MM.1S (cell line): Measurements from ENCODE around the gene MGST2.

Experiments
- DNase-seq: peaks from one replicate; pipeline ENCODE4 v3.0.0-alpha.2; 2015
- H2AFZ ChIP-seq: fragments of 300-600 bp; sonication (generic); 2 replicates; pipeline ENCODE4 v1.6.0; 2016; ENCODE audit warnings: antibody characterized with exemption, low read length
- H3F3A ChIP-seq: fragments of 300-600 bp; sonication (generic); 2 replicates; pipeline ENCODE4 v1.6.1; 2016; ENCODE audit warnings: mild to moderate bottlenecking, antibody characterized with exemption, low read length, moderate library complexity, mixed read lengths; ENCODE audit not compliant: insufficient read depth
- H3K27ac ChIP-seq: fragments of 300-600 bp; sonication (generic); 2 replicates; pipeline ENCODE4 v1.5.1; 2016; ENCODE audit warnings: mild to moderate bottlenecking, low read length
- H3K27me3 ChIP-seq: fragments of 300-600 bp; sonication (generic); replicated peaks from 2 replicates; pipeline ENCODE4 v1.6.0; 2016; ENCODE audit warnings: low read length; ENCODE audit not compliant: insufficient read depth
- H3K36me3 ChIP-seq: fragments of 300-600 bp; sonication (generic); replicated peaks from 2 replicates; pipeline ENCODE4 v1.6.1; 2016; ENCODE audit warnings: mild to moderate bottlenecking, low read length, mixed read lengths; ENCODE audit not compliant: insufficient read depth
- H3K4me1 ChIP-seq: fragments of 300-600 bp; sonication (generic); 2 replicates; pipeline ENCODE4 v1.6.1; 2016; ENCODE audit warnings: low read length, mixed read lengths
- H3K4me2 ChIP-seq: fragments of 300-600 bp; sonication (generic); 2 replicates; pipeline ENCODE4 v1.6.0; 2016; ENCODE audit warnings: low read depth, low read length
- H3K4me3 ChIP-seq: fragments of 300-600 bp; sonication (generic); 2 replicates; pipeline ENCODE4 v1.5.1; 2016; ENCODE audit warnings: low read length, mixed read lengths
- H3K79me2 ChIP-seq: fragments of 300-600 bp; sonication (generic); 2 replicates; pipeline ENCODE4 v1.6.1; 2016; ENCODE audit warnings: mixed run types, low read length, mixed read lengths
- H3K9ac ChIP-seq: fragments of 300-600 bp; sonication (generic); 2 replicates; pipeline ENCODE4 v1.6.1; 2016; ENCODE audit warnings: low read length, mixed read lengths
- H3K9me2 ChIP-seq: fragments of 300-600 bp; sonication (generic); replicated peaks from 2 replicates; pipeline ENCODE4 v1.6.1; 2016; ENCODE audit warnings: mild to moderate bottlenecking, low read length, mixed read lengths; ENCODE audit not compliant: insufficient read depth
- H3K9me3 ChIP-seq: fragments of 300-600 bp; sonication (generic); replicated peaks from 2 replicates; pipeline ENCODE4 v1.6.1; 2016; ENCODE audit warnings: mild to moderate bottlenecking, low read length, mixed read lengths; ENCODE audit not compliant: insufficient read depth
- H4K20me1 ChIP-seq: fragments of 300-600 bp; sonication (generic); 2 replicates; pipeline ENCODE4 v1.6.1; 2016; ENCODE audit warnings: mild to moderate bottlenecking, low read length, moderate library complexity, mixed read lengths; ENCODE audit not compliant: insufficient read depth
- EZH2 ChIP-seq: fragments of 300-600 bp; sonication (generic); optimal IDR thresholded peaks from 2 replicates; pipeline ENCODE3; 2017; ENCODE audit warnings: low read depth, mild to moderate bottlenecking, antibody characterized with exemption, low read length, mixed read lengths
- EZH2phosphoT487 ChIP-seq: fragments of 300-600 bp; sonication (generic); IDR thresholded peaks from 2 replicates; pipeline ENCODE4 v1.6.1; 2018; ENCODE audit warnings: antibody characterized with exemption, low read length
- TF ChIP-seq, protein P1 (sequence below): fragments of 300-600 bp; sonication (generic); IDR thresholded peaks from 2 replicates; pipeline ENCODE4 v1.5.1; 2016; ENCODE audit warnings: antibody characterized with exemption, low read length, mixed read lengths

Gene MGST2

GRCh38 chr4:139718833-139719232 is 53.2 kb downstream of the MGST2 start:
- DNase-seq, result no peak
- no peaks in the 10 kb centered on the region for H3K36me3 ChIP-seq

GRCh38 chr4:139719381-139720101 is 53.9 kb downstream of the MGST2 start:
- H4K20me1 ChIP-seq, result no peaks in the 10 kb centered on the region
- no peaks in the 10 kb centered on the region for H3K9me2 ChIP-seq
- no peaks in the 10 kb centered on the region for H3K36me3 ChIP-seq
- no peaks in the 10 kb centered on the region for H3F3A ChIP-seq
- no peaks in the 10 kb centered on the region for H3K4me1 ChIP-seq
- H3K79me2 ChIP-seq, result no peaks in the 10 kb centered on the region
- H3K27ac ChIP-seq, result no peak overlapping the region
- H3K4me3 ChIP-seq, result no peak overlapping the region
- TF ChIP-seq, protein P1, sequence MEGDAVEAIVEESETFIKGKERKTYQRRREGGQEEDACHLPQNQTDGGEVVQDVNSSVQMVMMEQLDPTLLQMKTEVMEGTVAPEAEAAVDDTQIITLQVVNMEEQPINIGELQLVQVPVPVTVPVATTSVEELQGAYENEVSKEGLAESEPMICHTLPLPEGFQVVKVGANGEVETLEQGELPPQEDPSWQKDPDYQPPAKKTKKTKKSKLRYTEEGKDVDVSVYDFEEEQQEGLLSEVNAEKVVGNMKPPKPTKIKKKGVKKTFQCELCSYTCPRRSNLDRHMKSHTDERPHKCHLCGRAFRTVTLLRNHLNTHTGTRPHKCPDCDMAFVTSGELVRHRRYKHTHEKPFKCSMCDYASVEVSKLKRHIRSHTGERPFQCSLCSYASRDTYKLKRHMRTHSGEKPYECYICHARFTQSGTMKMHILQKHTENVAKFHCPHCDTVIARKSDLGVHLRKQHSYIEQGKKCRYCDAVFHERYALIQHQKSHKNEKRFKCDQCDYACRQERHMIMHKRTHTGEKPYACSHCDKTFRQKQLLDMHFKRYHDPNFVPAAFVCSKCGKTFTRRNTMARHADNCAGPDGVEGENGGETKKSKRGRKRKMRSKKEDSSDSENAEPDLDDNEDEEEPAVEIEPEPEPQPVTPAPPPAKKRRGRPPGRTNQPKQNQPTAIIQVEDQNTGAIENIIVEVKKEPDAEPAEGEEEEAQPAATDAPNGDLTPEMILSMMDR, result no peak
- TF ChIP-seq EZH2phosphoT487, result no peak
- no peak for TF ChIP-seq EZH2
- H2AFZ ChIP-seq, result no peak overlapping the region
- H3K9me3 ChIP-seq, result no peaks in the 10 kb centered on the region
- DNase-seq, result no peak
- H3K4me2 ChIP-seq, result no peak overlapping the region
- H3K9ac ChIP-seq, result no peak overlapping the region
- H3K27me3 ChIP-seq, result no peaks in the 10 kb centered on the region

More at GRCh38 chr4:139718833-139719232, 53.2 kb downstream of the MGST2 start:
- H3K4me2 ChIP-seq, result no peak overlapping the region
- TF ChIP-seq, protein P1, result no peak
- no peak for TF ChIP-seq EZH2
- TF ChIP-seq EZH2phosphoT487, result no peak
- no peaks in the 10 kb centered on the region for H3K9me3 ChIP-seq
- H3F3A ChIP-seq, result no peaks in the 10 kb centered on the region
- no peaks in the 10 kb centered on the region for H3K27me3 ChIP-seq
- H3K27ac ChIP-seq, result no peak overlapping the region
- H3K79me2 ChIP-seq, result no peaks in the 10 kb centered on the region
- H3K4me1 ChIP-seq, result no peaks in the 10 kb centered on the region
- no peak overlapping the region for H3K9ac ChIP-seq
- no peaks in the 10 kb centered on the region for H3K9me2 ChIP-seq
- H3K4me3 ChIP-seq, result no peak overlapping the region
- no peaks in the 10 kb centered on the region for H4K20me1 ChIP-seq
- no peak overlapping the region for H2AFZ ChIP-seq

DNA sequence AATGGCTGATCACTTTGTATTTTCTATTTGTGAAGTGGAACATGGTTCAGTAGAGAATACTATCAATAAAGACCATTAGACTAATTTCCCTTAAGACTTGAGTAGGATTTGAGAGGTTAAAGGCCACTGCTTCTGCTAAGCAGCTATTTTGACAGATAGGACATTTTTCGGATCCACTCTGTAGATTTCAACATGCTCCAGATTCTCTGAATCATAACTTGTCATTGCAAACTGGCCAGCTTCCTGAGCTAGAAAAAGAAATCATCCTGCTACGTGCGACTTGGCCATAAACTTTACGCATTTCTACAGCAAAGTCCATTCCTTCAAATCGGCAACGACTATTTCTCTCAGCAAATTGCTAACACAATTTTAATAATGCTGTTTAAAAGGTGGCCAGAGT is 55.2 kb downstream of the MGST2 start:
- no peak overlapping the region for H3K4me3 ChIP-seq
- no peak overlapping the region for H3K9ac ChIP-seq
- no peaks in the 10 kb centered on the region for H3K27me3 ChIP-seq
- DNase-seq, result no peak
- H3K27ac ChIP-seq, result no peak overlapping the region
- no peaks in the 10 kb centered on the region for H3K9me3 ChIP-seq
- H3K4me2 ChIP-seq, result no peak overlapping the region
- no peaks in the 10 kb centered on the region for H3K9me2 ChIP-seq
- H2AFZ ChIP-seq, result no peak overlapping the region
- TF ChIP-seq EZH2phosphoT487 (no peak), EZH2 (no peak)
- TF ChIP-seq, protein P1, result no peak
- no peaks in the 10 kb centered on the region for H4K20me1 ChIP-seq
- no peaks in the 10 kb centered on the region for H3K4me1 ChIP-seq
- H3K79me2 ChIP-seq, result no peaks in the 10 kb centered on the region
- H3F3A ChIP-seq, result no peaks in the 10 kb centered on the region
- no peaks in the 10 kb centered on the region for H3K36me3 ChIP-seq
